HepG2 (cell line): ENCODE results near the gene DNLZ. TPM values are rescaled to one million over a fixed set of nuclear protein-coding genes. Genes with fewer than 3 reads are reported as not detected.

Experiments
- BCL3 ChIP-seq: sonication (generic); formaldehyde crosslinking; IDR thresholded peaks from 2 replicates; pipeline ENCODE4 v1.5.1; 2020; ENCODE audit warnings: mild to moderate bottlenecking, missing genetic modification reagents, moderate library complexity
- DPF2 ChIP-seq: sonication (generic); formaldehyde crosslinking; IDR thresholded peaks from 2 replicates; pipeline ENCODE4 v1.4.0; 2020; ENCODE audit warnings: mild to moderate bottlenecking, low read depth, missing genetic modification reagents, borderline replicate concordance
- HDAC1 ChIP-seq: sonication (generic); formaldehyde crosslinking; IDR thresholded peaks from 2 replicates; pipeline ENCODE4 v1.5.1; 2020; ENCODE audit warnings: mild to moderate bottlenecking, missing genetic modification reagents
- HOXA5 ChIP-seq: sonication (generic); formaldehyde crosslinking; IDR thresholded peaks from 2 replicates; pipeline ENCODE4 v1.4.0; 2020; ENCODE audit warnings: missing genetic modification reagents
- JUN ChIP-seq: sonication (generic); formaldehyde crosslinking; IDR thresholded peaks from 2 replicates; pipeline ENCODE4 v1.4.0; 2020; ENCODE audit warnings: mild to moderate bottlenecking, missing genetic modification reagents
- NFAT5 ChIP-seq: sonication (generic); formaldehyde crosslinking; IDR thresholded peaks from 2 replicates; pipeline ENCODE4 v1.4.0; 2020; ENCODE audit warnings: missing genetic modification reagents
- SALL1 ChIP-seq: sonication (generic); formaldehyde crosslinking; IDR thresholded peaks from 2 replicates; pipeline ENCODE4 v1.8.0; 2022; ENCODE audit warnings: mild to moderate bottlenecking, missing genetic modification reagents
- TCF7 ChIP-seq: sonication (generic); IDR thresholded peaks from 2 replicates; pipeline ENCODE4 v1.6.1; 2016; ENCODE audit warnings: antibody characterized with exemption, low read depth
- ZBTB43 ChIP-seq: sonication (generic); formaldehyde crosslinking; conservative IDR thresholded peaks from 2 replicates; pipeline ENCODE4 v1.4.0; 2020; ENCODE audit warnings: missing genetic modification reagents
- ZBTB7A ChIP-seq: sonication (generic); formaldehyde crosslinking; IDR thresholded peaks from 2 replicates; pipeline ENCODE4 v1.8.0; 2022; ENCODE audit warnings: mild to moderate bottlenecking, missing genetic modification reagents
- ZC3H13 ChIP-seq: sonication (generic); formaldehyde crosslinking; IDR thresholded peaks from 2 replicates; pipeline ENCODE4 v1.8.1; 2023; ENCODE audit warnings: mild to moderate bottlenecking, missing genetic modification reagents, moderate library complexity
- ZFX ChIP-seq: sonication (generic); formaldehyde crosslinking; IDR thresholded peaks from 2 replicates; pipeline ENCODE4 v1.4.0; 2020; ENCODE audit warnings: mild to moderate bottlenecking, low read depth, missing genetic modification reagents, moderate library complexity
- ZNF281 ChIP-seq: sonication (generic); formaldehyde crosslinking; IDR thresholded peaks from 2 replicates; pipeline ENCODE4 v1.4.0; 2020; ENCODE audit warnings: missing genetic modification reagents, borderline replicate concordance
- ZNF343 ChIP-seq: sonication (generic); formaldehyde crosslinking; IDR thresholded peaks from 2 replicates; pipeline ENCODE4 v1.4.0; 2020; ENCODE audit warnings: mild to moderate bottlenecking, missing genetic modification reagents
- ZNF430 ChIP-seq: sonication (generic); formaldehyde crosslinking; IDR thresholded peaks from 2 replicates; pipeline ENCODE4 v1.9.0; 2021; ENCODE audit warnings: mild to moderate bottlenecking, missing genetic modification reagents
- ZNF446 ChIP-seq: sonication (generic); formaldehyde crosslinking; IDR thresholded peaks from 2 replicates; pipeline ENCODE4 v1.5.0; 2020; ENCODE audit warnings: mild to moderate bottlenecking, missing genetic modification reagents
- ZZZ3 ChIP-seq: sonication (generic); formaldehyde crosslinking; IDR thresholded peaks from 2 replicates; pipeline ENCODE4 v1.4.0; 2020; ENCODE audit warnings: missing genetic modification reagents, mild to moderate bottlenecking, borderline replicate concordance
- polyA plus RNA-seq, 8 experiments: library from polyadenylated mRNA; depleted of rRNA in 3 of 8; stranded (reverse) in 7 of 8; unstranded in 1 of 8; fragments of >200 nt; fragmentation: Illumina TruSeq in 4 of 8; extraction: Trizol in 4 of 8; gene quantifications; 2 replicates each; pipeline versions ENCODE4 v1.2.1 to v1.2.3, GENCODE V29; 2011 to 2016; ENCODE audit warnings: low read depth in 4 of 8, missing spikeins in 1 of 8, mixed read lengths in 1 of 8; ENCODE audit not compliant: insufficient read depth in 1 of 8
- total RNA-seq, 5 experiments: library from RNA; depleted of rRNA; stranded (reverse); fragments of >200 nt; fragmentation: Illumina TruSeq; extraction: Trizol; gene quantifications; 2 replicates each; pipeline ENCODE4 v1.2.3, GENCODE V29; 2016; ENCODE audit warnings: low read depth in 1 of 5

DNLZ gene
- total and polyA plus RNA-seq, 2 of the 13 experiments (the other 11 are each of a cell fraction or from before 2014, with no cell fraction given): 3.4 to 8.0 TPM

- TF ChIP-seq NFAT5 (CRISPR knock-in tag): no peak
- peak; percentile 69 for TF ChIP-seq ZFX (CRISPR knock-in tag)
- peak; percentile 9; the same call in 1 of the 2 replicates for TF ChIP-seq ZNF281 (CRISPR knock-in tag)
- 0 out of 2 replicates have a peak, but pooled peaks have one; percentile 52 for TF ChIP-seq ZNF430
- TF ChIP-seq ZNF343 (CRISPR knock-in tag): peak; percentile 28; the same call in 1 of the 2 replicates
- TF ChIP-seq ZZZ3 (CRISPR knock-in tag): peak; percentile 24; the same call in 1 of the 2 replicates
- no peak for TF ChIP-seq ZC3H13
- peak; percentile 55; the same call in 1 of the 2 replicates for TF ChIP-seq SALL1 (CRISPR knock-in tag)
- TF ChIP-seq ZNF446: 0 out of 2 replicates have a peak, but pooled peaks have one; percentile 41
- TF ChIP-seq JUN: 0 out of 2 replicates have a peak, but pooled peaks have one; percentile 17
- 0 out of 2 replicates have a peak, but pooled peaks have one; percentile 23 for TF ChIP-seq ZBTB43
- no peak for TF ChIP-seq DPF2 (CRISPR knock-in tag)
- TF ChIP-seq BCL3 (CRISPR knock-in tag): peak; percentile 34; the same call in 1 of the 2 replicates
- TF ChIP-seq HOXA5 (CRISPR knock-in tag): peak; percentile 39; the same call in 1 of the 2 replicates
- peak; percentile 72 for TF ChIP-seq ZBTB7A (CRISPR knock-in tag)
- peak; percentile 36; the same call in 1 of the 2 replicates for TF ChIP-seq TCF7
- peak; percentile 93 for TF ChIP-seq HDAC1 (CRISPR knock-in tag)
Observed at GRCh38 chr9:136400038-136400834, 36.7 kb upstream of the DNLZ start, which contains the start of gene SNAPC4 (continued).
